HepG2 (cell line): ENCODE data around the gene BCAS3. TPM values are rescaled to one million over a fixed set of nuclear protein-coding genes. Genes with fewer than 3 reads are reported as not detected.

Experiments used
- AKAP8 ChIP-seq: sonication (generic); formaldehyde crosslinking; IDR thresholded peaks from 2 replicates; pipeline ENCODE4 v1.5.1; 2020; ENCODE audit warnings: mild to moderate bottlenecking, missing genetic modification reagents
- CBX5 ChIP-seq: sonication (generic); formaldehyde crosslinking; IDR thresholded peaks from 2 replicates; pipeline ENCODE4 v1.4.0; 2020; ENCODE audit warnings: missing genetic modification reagents, borderline replicate concordance
- ETV6 ChIP-seq: sonication (generic); formaldehyde crosslinking; conservative IDR thresholded peaks from 2 replicates; pipeline ENCODE4 v1.4.0; 2020; ENCODE audit warnings: missing genetic modification reagents
- GLI4 ChIP-seq: sonication (generic); formaldehyde crosslinking; IDR thresholded peaks from 2 replicates; pipeline ENCODE4 v1.5.1; 2020; ENCODE audit warnings: missing genetic modification reagents, mild to moderate bottlenecking, moderate library complexity, borderline replicate concordance
- HNF4G ChIP-seq, 2 experiments: sonication (generic) in 1 of 2; formaldehyde crosslinking in 1 of 2; IDR thresholded peaks; 2 replicates each; pipeline versions ENCODE4 v1.4.0 to v1.6.1; 2011 to 2020; ENCODE audit warnings: borderline replicate concordance in 2 of 2, low read depth in 2 of 2, mild to moderate bottlenecking in 2 of 2, low read length in 1 of 2, missing genetic modification reagents in 1 of 2, moderate library complexity in 1 of 2
- KMT2B ChIP-seq: IDR thresholded peaks from 2 replicates; pipeline ENCODE4 v1.6.1; 2016; ENCODE audit warnings: missing genetic modification reagents, missing compliant biosample characterization
- NRL ChIP-seq: sonication (generic); formaldehyde crosslinking; IDR thresholded peaks from 2 replicates; pipeline ENCODE4 v1.5.0; 2020; ENCODE audit warnings: missing genetic modification reagents, mild to moderate bottlenecking, moderate library complexity, borderline replicate concordance
- POLR2AphosphoS5 ChIP-seq: IDR thresholded peaks from 2 replicates; pipeline ENCODE4 v1.6.1; 2012; ENCODE audit warnings: low read depth, low read length
- SMYD3 ChIP-seq: sonication (generic); formaldehyde crosslinking; IDR thresholded peaks from 2 replicates; pipeline ENCODE4 v1.8.1; 2023; ENCODE audit warnings: mild to moderate bottlenecking, missing genetic modification reagents
- TEAD2 ChIP-seq: sonication (generic); formaldehyde crosslinking; IDR thresholded peaks from 2 replicates; pipeline ENCODE4 v1.9.0; 2021; ENCODE audit warnings: missing genetic modification reagents
- ZBTB21 ChIP-seq: sonication (generic); formaldehyde crosslinking; IDR thresholded peaks from 2 replicates; pipeline ENCODE4 v1.4.0; 2020; ENCODE audit warnings: missing genetic modification reagents
- ZNF160 ChIP-seq: sonication (generic); formaldehyde crosslinking; IDR thresholded peaks from 2 replicates; pipeline ENCODE4 v1.8.0; 2022; ENCODE audit warnings: mild to moderate bottlenecking, inconsistent platforms, missing genetic modification reagents
- ZNF225 ChIP-seq: sonication (generic); formaldehyde crosslinking; IDR thresholded peaks from 2 replicates; pipeline ENCODE4 v1.4.0; 2020; ENCODE audit warnings: mild to moderate bottlenecking, missing genetic modification reagents
- ZNF263 ChIP-seq: sonication (generic); formaldehyde crosslinking; IDR thresholded peaks from 2 replicates; pipeline ENCODE4 v1.4.0; 2020; ENCODE audit warnings: missing genetic modification reagents
- ZNF335 ChIP-seq: sonication (generic); formaldehyde crosslinking; IDR thresholded peaks from 2 replicates; pipeline ENCODE4 v1.4.0; 2020; ENCODE audit warnings: missing genetic modification reagents
- ZNF337 ChIP-seq: sonication (generic); formaldehyde crosslinking; IDR thresholded peaks from 2 replicates; pipeline ENCODE4 v1.5.1; 2020; ENCODE audit warnings: missing genetic modification reagents, low read depth, mild to moderate bottlenecking, borderline replicate concordance
- ZNF484 ChIP-seq: sonication (generic); formaldehyde crosslinking; IDR thresholded peaks from 2 replicates; pipeline ENCODE4 v1.5.1; 2020; ENCODE audit warnings: mild to moderate bottlenecking, low read depth, missing genetic modification reagents, borderline replicate concordance
- ZNF549 ChIP-seq: sonication (generic); formaldehyde crosslinking; IDR thresholded peaks from 2 replicates; pipeline ENCODE4 v1.5.0; 2020; ENCODE audit warnings: missing genetic modification reagents
- ZNF749 ChIP-seq: sonication (generic); formaldehyde crosslinking; IDR thresholded peaks from 2 replicates; pipeline ENCODE4 v1.8.0; 2022; ENCODE audit warnings: mild to moderate bottlenecking, missing genetic modification reagents, moderate library complexity, borderline replicate concordance
- ZNF839 ChIP-seq: sonication (generic); formaldehyde crosslinking; IDR thresholded peaks from 2 replicates; pipeline ENCODE4 v1.4.0; 2020; ENCODE audit warnings: missing genetic modification reagents, mild to moderate bottlenecking, borderline replicate concordance
- ZNF878 ChIP-seq: sonication (generic); formaldehyde crosslinking; IDR thresholded peaks from 2 replicates; pipeline ENCODE4 v1.8.1; 2023; ENCODE audit warnings: mild to moderate bottlenecking, missing genetic modification reagents, moderate library complexity
- polyA plus RNA-seq, 8 experiments: library from polyadenylated mRNA; depleted of rRNA in 3 of 8; stranded (reverse) in 7 of 8; unstranded in 1 of 8; fragments of >200 nt; fragmentation: Illumina TruSeq in 4 of 8; extraction: Trizol in 4 of 8; gene quantifications; 2 replicates each; pipeline versions ENCODE4 v1.2.1 to v1.2.3, GENCODE V29; 2011 to 2016; ENCODE audit warnings: low read depth in 4 of 8, missing spikeins in 1 of 8, mixed read lengths in 1 of 8; ENCODE audit not compliant: insufficient read depth in 1 of 8
- total RNA-seq, 5 experiments: library from RNA; depleted of rRNA; stranded (reverse); fragments of >200 nt; fragmentation: Illumina TruSeq; extraction: Trizol; gene quantifications; 2 replicates each; pipeline ENCODE4 v1.2.3, GENCODE V29; 2016; ENCODE audit warnings: low read depth in 1 of 5
- TF ChIP-seq, protein P1 (sequence below): sonication (generic); formaldehyde crosslinking; IDR thresholded peaks from 2 replicates; pipeline ENCODE4 v1.4.0; 2020; ENCODE audit warnings: missing genetic modification reagents
- TF ChIP-seq, protein P2 (sequence below): IDR thresholded peaks from 2 replicates; pipeline ENCODE4 v1.6.1; 2016; ENCODE audit warnings: mild to moderate bottlenecking
- TF ChIP-seq, protein P3 (sequence below): IDR thresholded peaks from 2 replicates; pipeline ENCODE4 v1.6.1; 2016; ENCODE audit warnings: mild to moderate bottlenecking, missing biosample characterization, missing genetic modification reagents
- TF ChIP-seq, protein P4 (sequence below), 2 experiments: sonication (generic) in 1 of 2; formaldehyde crosslinking in 1 of 2; IDR thresholded peaks; 2 replicates each; pipeline versions ENCODE4 v1.5.1 to v1.6.1; 2011 to 2020; ENCODE audit warnings: borderline replicate concordance in 1 of 2, low read depth in 1 of 2, low read length in 1 of 2, mild to moderate bottlenecking in 1 of 2, missing genetic modification reagents in 1 of 2, moderate library complexity in 1 of 2

The BCAS3 gene
- total and polyA plus RNA-seq, 2 of the 13 experiments (the other 11 are each of a cell fraction or from before 2014, with no cell fraction given) = 10.7 to 11.2 TPM

DNA sequence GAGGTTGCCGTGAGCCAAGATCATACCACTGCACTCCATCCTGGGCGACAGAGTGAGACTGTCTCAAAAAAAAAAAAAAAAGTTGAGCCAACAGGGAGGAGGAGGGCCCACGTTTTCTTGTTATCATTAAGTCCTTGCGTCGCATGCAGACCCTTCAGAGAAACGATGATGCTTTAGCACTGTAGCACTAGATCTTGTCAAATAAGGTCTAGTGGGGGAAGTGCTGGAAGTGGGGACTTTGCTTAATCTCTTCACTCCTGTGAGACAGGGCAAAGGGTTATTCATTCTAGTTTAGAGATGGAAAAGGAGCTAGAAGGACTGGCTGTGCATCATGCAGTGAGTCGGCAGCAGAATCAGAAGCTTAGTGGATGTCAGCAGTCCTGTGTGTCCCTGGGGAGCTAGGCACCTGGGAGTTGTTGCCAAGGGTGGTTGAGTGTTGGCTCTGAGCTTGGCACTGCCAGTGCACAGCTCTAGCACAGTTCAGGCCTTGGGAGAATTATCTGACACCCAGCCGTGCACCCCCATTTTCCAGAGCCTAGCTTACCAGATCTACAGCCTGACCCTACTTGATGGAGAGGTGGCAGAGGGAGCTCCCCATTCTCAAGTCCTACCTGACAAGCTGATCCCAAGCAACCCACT lies 688.5 kb downstream of the BCAS3 start (continued):
- TF ChIP-seq, protein P1, sequence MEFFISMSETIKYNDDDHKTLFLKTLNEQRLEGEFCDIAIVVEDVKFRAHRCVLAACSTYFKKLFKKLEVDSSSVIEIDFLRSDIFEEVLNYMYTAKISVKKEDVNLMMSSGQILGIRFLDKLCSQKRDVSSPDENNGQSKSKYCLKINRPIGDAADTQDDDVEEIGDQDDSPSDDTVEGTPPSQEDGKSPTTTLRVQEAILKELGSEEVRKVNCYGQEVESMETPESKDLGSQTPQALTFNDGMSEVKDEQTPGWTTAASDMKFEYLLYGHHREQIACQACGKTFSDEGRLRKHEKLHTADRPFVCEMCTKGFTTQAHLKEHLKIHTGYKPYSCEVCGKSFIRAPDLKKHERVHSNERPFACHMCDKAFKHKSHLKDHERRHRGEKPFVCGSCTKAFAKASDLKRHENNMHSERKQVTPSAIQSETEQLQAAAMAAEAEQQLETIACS (CRISPR knock-in tag) = no peak
- TF ChIP-seq ZNF263 (CRISPR knock-in tag) (no peak), ZNF839 (CRISPR knock-in tag) (no peak), HNF4G (IDR thresholded peaks at IDR 0.05; ENCODE audit: borderline replicate concordance, low read depth, low read length) (no peak), HNF4G (CRISPR knock-in tag; IDR thresholded peaks at IDR 0.05; ENCODE audit: borderline replicate concordance, low read depth) (no peak), ZNF160 (CRISPR knock-in tag) (no peak), ZNF749 (CRISPR knock-in tag) (no peak), POLR2AphosphoS5 (no peak), ZNF549 (CRISPR knock-in tag) (no peak), ZNF225 (CRISPR knock-in tag) (0 out of 2 replicates have a peak, but pooled peaks have one; percentile 4), TEAD2 (CRISPR knock-in tag) (no peak), CBX5 (CRISPR knock-in tag) (no peak), KMT2B (CRISPR knock-in tag) (no peak), ZBTB21 (CRISPR knock-in tag) (no peak), ZNF484 (no peak), ZNF335 (CRISPR knock-in tag) (no peak), SMYD3 (CRISPR knock-in tag) (no peak), ETV6 (CRISPR knock-in tag) (no peak), ZNF337 (CRISPR knock-in tag) (no peak), GLI4 (CRISPR knock-in tag) (no peak), ZNF878 (no peak), NRL (CRISPR knock-in tag) (no peak), AKAP8 (CRISPR knock-in tag) (no peak)
- TF ChIP-seq, protein P2, sequence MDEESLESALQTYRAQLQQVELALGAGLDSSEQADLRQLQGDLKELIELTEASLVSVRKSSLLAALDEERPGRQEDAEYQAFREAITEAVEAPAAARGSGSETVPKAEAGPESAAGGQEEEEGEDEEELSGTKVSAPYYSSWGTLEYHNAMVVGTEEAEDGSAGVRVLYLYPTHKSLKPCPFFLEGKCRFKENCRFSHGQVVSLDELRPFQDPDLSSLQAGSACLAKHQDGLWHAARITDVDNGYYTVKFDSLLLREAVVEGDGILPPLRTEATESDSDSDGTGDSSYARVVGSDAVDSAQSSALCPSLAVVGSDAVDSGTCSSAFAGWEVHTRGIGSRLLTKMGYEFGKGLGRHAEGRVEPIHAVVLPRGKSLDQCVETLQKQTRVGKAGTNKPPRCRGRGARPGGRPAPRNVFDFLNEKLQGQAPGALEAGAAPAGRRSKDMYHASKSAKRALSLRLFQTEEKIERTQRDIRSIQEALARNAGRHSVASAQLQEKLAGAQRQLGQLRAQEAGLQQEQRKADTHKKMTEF (CRISPR knock-in tag) = no peak
- TF ChIP-seq, protein P3, sequence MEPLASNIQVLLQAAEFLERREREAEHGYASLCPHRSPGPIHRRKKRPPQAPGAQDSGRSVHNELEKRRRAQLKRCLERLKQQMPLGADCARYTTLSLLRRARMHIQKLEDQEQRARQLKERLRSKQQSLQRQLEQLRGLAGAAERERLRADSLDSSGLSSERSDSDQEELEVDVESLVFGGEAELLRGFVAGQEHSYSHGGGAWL (CRISPR knock-in tag) = no peak
- TF ChIP-seq, protein P4, sequence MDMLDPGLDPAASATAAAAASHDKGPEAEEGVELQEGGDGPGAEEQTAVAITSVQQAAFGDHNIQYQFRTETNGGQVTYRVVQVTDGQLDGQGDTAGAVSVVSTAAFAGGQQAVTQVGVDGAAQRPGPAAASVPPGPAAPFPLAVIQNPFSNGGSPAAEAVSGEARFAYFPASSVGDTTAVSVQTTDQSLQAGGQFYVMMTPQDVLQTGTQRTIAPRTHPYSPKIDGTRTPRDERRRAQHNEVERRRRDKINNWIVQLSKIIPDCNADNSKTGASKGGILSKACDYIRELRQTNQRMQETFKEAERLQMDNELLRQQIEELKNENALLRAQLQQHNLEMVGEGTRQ (IDR thresholded peaks at IDR 0.05; ENCODE audit: low read depth, low read length) = no peak
- TF ChIP-seq, protein P4 (CRISPR knock-in tag; IDR thresholded peaks at IDR 0.05; ENCODE audit: borderline replicate concordance) = no peak; the same call in 1 of the 2 replicates
